Measurements from ENCODE around the gene FBXL14.

DNA sequence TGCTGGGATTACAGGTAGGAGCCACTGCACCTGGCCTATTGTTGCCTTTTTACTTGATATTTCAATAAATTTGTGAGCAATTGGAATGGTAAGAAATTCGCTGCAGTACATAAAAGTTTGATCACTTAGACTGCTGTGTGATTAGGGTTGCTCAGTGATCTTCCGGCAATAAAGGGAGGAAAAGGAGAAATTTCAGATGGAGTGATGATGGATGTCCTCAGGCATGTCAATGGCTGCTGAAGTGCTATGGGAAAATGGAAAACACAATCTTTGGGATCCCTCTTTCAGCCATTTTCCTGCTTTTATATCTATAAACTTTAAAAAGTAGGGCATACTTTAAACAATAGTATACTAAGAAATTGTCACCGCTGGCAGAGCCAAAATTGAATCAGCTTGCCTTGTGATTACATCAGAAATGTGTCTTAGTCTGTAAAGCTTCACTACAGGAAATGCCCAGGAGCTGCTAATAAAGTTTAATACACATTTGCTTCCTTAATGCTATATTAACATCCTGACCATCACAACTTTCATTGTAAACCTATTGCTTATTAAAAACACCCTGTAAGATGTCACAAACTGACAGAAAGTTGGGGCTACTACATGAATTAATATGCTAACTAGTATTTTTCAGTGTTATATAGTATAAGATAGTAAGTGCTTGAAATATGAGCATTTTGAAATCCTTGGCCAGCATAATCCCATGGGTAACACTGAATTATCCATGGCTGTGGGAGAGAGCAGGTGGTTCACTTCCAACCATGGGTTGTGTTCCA, 13.7 kb upstream of the FBXL14 start:
- TF ChIP-seq POLR2AphosphoS5 (IDR thresholded peaks at IDR 0.05; ENCODE audit: low read depth, low read length), result no peak
- TF ChIP-seq POLR2A (IDR thresholded peaks at IDR 0.05; ENCODE audit: low read depth, low read length), result no peak
- TF ChIP-seq TAF1 (IDR thresholded peaks at IDR 0.05; ENCODE audit: low read depth, low read length), result no peak
- no peak for TF ChIP-seq SPI1 (IDR thresholded peaks at IDR 0.05; ENCODE audit: low read depth, low read length)

All from GM12891 (cell line).